Calu3 (cell line): Measurements from ENCODE around the gene SIRPA. TPM values are rescaled to one million over a fixed set of nuclear protein-coding genes. Genes with fewer than 3 reads are reported as not detected.

ENCODE experiments used
- BruUV-seq: library from RNA; stranded (reverse); fragments of 400-500 nt; replicated peaks from 2 replicates; lab custom pipeline; 2021; lab: Mats Ljungman, UMichigan
- CTCF ChIA-PET: fragments of 300-600 bp; sonication (Branson Sonifier 250); formaldehyde crosslinking; loops from one replicate; lab custom pipeline; 2022; ENCODE audit warnings: antibody characterized with exemption; lab: Charles Lee
- DNase-seq: peaks from one replicate; pipeline ENCODE4 v3.0.0; 2022
- H3K27ac Mint-ChIP-seq: one replicate; pipeline ENCODE4 v1.8.0; 2022; ENCODE audit warnings: mixed read lengths; ENCODE audit not compliant: unreplicated experiment
- H3K27me3 Mint-ChIP-seq: one replicate; pipeline ENCODE4 v1.8.0; 2022; ENCODE audit warnings: mixed read lengths; ENCODE audit not compliant: unreplicated experiment
- H3K36me3 Mint-ChIP-seq: one replicate; pipeline ENCODE4 v1.8.0; 2022; ENCODE audit warnings: mild to moderate bottlenecking, moderate library complexity, mixed read lengths; ENCODE audit not compliant: insufficient read depth, unreplicated experiment
- H3K4me1 Mint-ChIP-seq: one replicate; pipeline ENCODE4 v1.8.0; 2022; ENCODE audit warnings: mild to moderate bottlenecking, low read depth, mixed read lengths; ENCODE audit not compliant: unreplicated experiment
- H3K4me3 Mint-ChIP-seq: one replicate; pipeline ENCODE4 v1.8.0; 2022; ENCODE audit warnings: mild to moderate bottlenecking, low read depth, moderate library complexity, mixed read lengths; ENCODE audit not compliant: unreplicated experiment
- H3K9me3 Mint-ChIP-seq: one replicate; pipeline ENCODE4 v1.8.0; 2022; ENCODE audit warnings: low read depth, mixed read lengths; ENCODE audit not compliant: unreplicated experiment
- CTCF ChIP-seq: fragments of 200-600 bp; IDR thresholded peaks from one replicate; pipeline ENCODE4 v1.8.0; 2022; ENCODE audit warnings: antibody characterized with exemption; ENCODE audit not compliant: unreplicated experiment
- intact Hi-C: fragments of 100-400 bp; cut with micrococcal nuclease; formaldehyde crosslinking; loops from one replicate; pipeline ENCODE4 v1.10.0; 2022; ENCODE audit not compliant: unreplicated experiment
- total RNA-seq: library from RNA; stranded (reverse); gene quantifications from 2 replicates; pipeline ENCODE4 v1.2.3, GENCODE V29; 2022

The SIRPA gene
- total RNA-seq, 1 experiment from 2014 or later = 24.0 TPM

GRCh38 chr20:1891263-1892118 lies 3.7 kb upstream of the SIRPA start:
- no peak overlapping the region for H3K4me3 Mint-ChIP-seq
- no peak overlapping the region for H3K27ac Mint-ChIP-seq
- no peaks in the 10 kb centered on the region for H3K9me3 Mint-ChIP-seq
- no peaks in the 10 kb centered on the region for H3K27me3 Mint-ChIP-seq
- peaks cover 38% of the 10 kb centered on the region for H3K4me1 Mint-ChIP-seq
- no peak for DNase-seq
- no peak for TF ChIP-seq CTCF
- BruUV-seq = no TSS peak
- CTCF ChIA-PET = no interaction called here
- intact Hi-C loops = no loop called here
- H3K36me3 Mint-ChIP-seq = peaks cover 31% of the 10 kb centered on the region

- no peaks in the 10 kb centered on the region for H3K9me3 Mint-ChIP-seq
- peaks cover 31% of the 10 kb centered on the region for H3K36me3 Mint-ChIP-seq
- H3K4me3 Mint-ChIP-seq = no peak overlapping the region
- H3K27ac Mint-ChIP-seq = no peak overlapping the region
- BruUV-seq = no TSS peak
- TF ChIP-seq CTCF = no peak
- CTCF ChIA-PET = no interaction called here
- no peak for DNase-seq
- H3K27me3 Mint-ChIP-seq = no peaks in the 10 kb centered on the region
- intact Hi-C loops = no loop called here
- peaks cover 43% of the 10 kb centered on the region for H3K4me1 Mint-ChIP-seq
These were observed 3.2 kb upstream of the SIRPA start for GRCh38 chr20:1892119-1892385.

GRCh38 chr20:1893721-1894470 lies 1.3 kb upstream of the SIRPA start:
- no peaks in the 10 kb centered on the region for H3K27me3 Mint-ChIP-seq
- no TSS peak for BruUV-seq
- CTCF ChIA-PET = no interaction called here
- H3K9me3 Mint-ChIP-seq = no peaks in the 10 kb centered on the region
- H3K27ac Mint-ChIP-seq = peak overlapping the region; percentile 70
- peak overlapping the region; percentile 87 for H3K4me3 Mint-ChIP-seq
- peaks cover 31% of the 10 kb centered on the region for H3K36me3 Mint-ChIP-seq
- intact Hi-C loops = no loop called here
- H3K4me1 Mint-ChIP-seq = peaks cover 41% of the 10 kb centered on the region
- peak; percentile 9 for DNase-seq
- no peak for TF ChIP-seq CTCF

- no peak for TF ChIP-seq CTCF
- intact Hi-C loops = no loop called here
- BruUV-seq = no TSS peak
- H3K9me3 Mint-ChIP-seq = no peaks in the 10 kb centered on the region
- peak; percentile 59 for DNase-seq
- peak overlapping the region; percentile 80 for H3K27ac Mint-ChIP-seq
- H3K4me1 Mint-ChIP-seq = peaks cover 47% of the 10 kb centered on the region
- CTCF ChIA-PET = no interaction called here
- H3K36me3 Mint-ChIP-seq = peaks cover 31% of the 10 kb centered on the region
- H3K4me3 Mint-ChIP-seq = peak overlapping the region; percentile 87
- no peaks in the 10 kb centered on the region for H3K27me3 Mint-ChIP-seq
These were observed 696 bp upstream of the SIRPA start for GRCh38 chr20:1894471-1894950.
